A549 (cell line): ENCODE results near the gene GAS7. TPM values are rescaled to one million over a fixed set of nuclear protein-coding genes. Genes with fewer than 3 reads are reported as not detected.
"Not testable (repeated sequence)": the region's sequence is repeated elsewhere in the genome, so short reads cannot be mapped to it uniquely, and the experiment has no call there.

Source experiments
- ATAC-seq, 2 experiments: fragments of 200-7000 bp in 1 of 2; fragments of >200 bp in 1 of 2; cut with Nextera tagmentation in 1 of 2; cut with Tn5 transposase in 1 of 2; 3 replicates each; pipeline versions ENCODE4 v1.8.0 to v1.9.1; 2018 to 2020; ENCODE audit warnings: mild to moderate bottlenecking in 1 of 2, moderate library complexity in 1 of 2
- CTCF ChIA-PET: fragments of 300-600 bp; sonication (Branson Sonifier 250); formaldehyde crosslinking; extraction: SDS; loops from one replicate; lab custom pipeline; 2021; ENCODE audit warnings: antibody characterized with exemption, inconsistent platforms; lab: Yijun Ruan, JAX
- POLR2A ChIA-PET: fragments of 350-600 bp; formaldehyde crosslinking; extraction: SDS; loops from one replicate; lab custom pipeline; 2021; ENCODE audit warnings: antibody characterized with exemption, inconsistent platforms; lab: Yijun Ruan, JAX
- DNase-seq, 2 experiments: peaks; one replicate each; pipeline versions ENCODE4 v3.0.0 to v3.0.0-alpha.2; 2011 to 2016; ENCODE audit warnings: low read depth in 1 of 2, low spot score in 1 of 2
- FAIRE-seq: peaks from 2 replicates; lab custom pipeline; 2011; peaks lifted over from hg19 to GRCh38; lab: Jason Lieb, UNC
- H3K27ac ChIP-seq, 2 experiments: fragments of >200 bp; sonication (Bioruptor Twin); formaldehyde crosslinking; 3 replicates each; pipeline ENCODE4 v1.5.1; 2016 to 2017
- H3K4me1 ChIP-seq: fragments of >200 bp; sonication (Bioruptor Twin); formaldehyde crosslinking; 3 replicates; pipeline ENCODE4 v1.6.1; 2016
- H3K4me2 ChIP-seq: fragments of >200 bp; sonication (Bioruptor Twin); formaldehyde crosslinking; 3 replicates; pipeline ENCODE4 v1.6.1; 2016
- H3K4me3 ChIP-seq: fragments of >200 bp; sonication (Bioruptor Twin); formaldehyde crosslinking; 3 replicates; pipeline ENCODE4 v1.5.1; 2016
- H3K9me3 ChIP-seq: fragments of >200 bp; sonication (Bioruptor Twin); formaldehyde crosslinking; 3 replicates; pipeline ENCODE4 v1.6.1; 2016
- BHLHE40 ChIP-seq: IDR thresholded peaks from 2 replicates; pipeline ENCODE4 v1.6.1; 2012; ENCODE audit warnings: low read depth, low read length, inconsistent platforms
- CBX8 ChIP-seq: fragments of 200-600 bp; sonication (generic); IDR thresholded peaks from 2 replicates; pipeline ENCODE4 v1.6.1; 2016
- CHD2 ChIP-seq: fragments of 150-350 bp; IDR thresholded peaks from 2 replicates; pipeline ENCODE4 v1.6.1; 2014; ENCODE audit warnings: low read length; ENCODE audit not compliant: partially characterized antibody
- ESRRA ChIP-seq: fragments of 150-350 bp; IDR thresholded peaks from 2 replicates; pipeline ENCODE4 v1.6.1; 2014; ENCODE audit warnings: mild to moderate bottlenecking, low read length, borderline replicate concordance
- FOSL2 ChIP-seq, 2 experiments: fragments of 450-650 bp in 1 of 2; fragments of >200 bp in 1 of 2; sonication (Bioruptor Twin) in 1 of 2; formaldehyde crosslinking; IDR thresholded peaks; 2 replicates each; pipeline versions ENCODE4 v1.5.0 to v1.6.1; 2016 to 2020; ENCODE audit warnings: mild to moderate bottlenecking in 1 of 2, moderate library complexity in 1 of 2
- FOXS1 ChIP-seq: fragments of 250-450 bp; sonication (Bioruptor Pico); IDR thresholded peaks from 2 replicates; pipeline ENCODE4 v1.5.0; 2020; ENCODE audit warnings: mild to moderate bottlenecking, moderate library complexity
- HOXB13 ChIP-seq: fragments of 250-450 bp; sonication (Bioruptor Pico); IDR thresholded peaks from 2 replicates; pipeline ENCODE4 v1.5.0; 2020; ENCODE audit warnings: low read depth, mild to moderate bottlenecking, moderate library complexity
- JUNB ChIP-seq: fragments of >200 bp; sonication (Bioruptor Twin); formaldehyde crosslinking; IDR thresholded peaks from 2 replicates; pipeline ENCODE4 v1.6.1; 2016
- KDM5A ChIP-seq: fragments of 200-600 bp; sonication (generic); IDR thresholded peaks from 2 replicates; pipeline ENCODE4 v1.6.1; 2016; ENCODE audit warnings: antibody characterized with exemption, mild to moderate bottlenecking
- MAFK ChIP-seq: fragments of 450-650 bp; IDR thresholded peaks from 2 replicates; pipeline ENCODE4 v1.6.1; 2014; ENCODE audit not compliant: partially characterized antibody
- NFE2L2 ChIP-seq: fragments of 150-350 bp; conservative IDR thresholded peaks from 2 replicates; pipeline ENCODE4 v1.6.1; 2014; ENCODE audit warnings: low read length
- NPAS2 ChIP-seq: fragments of 250-450 bp; sonication (Bioruptor Pico); IDR thresholded peaks from 2 replicates; pipeline ENCODE4 v1.8.0; 2022; ENCODE audit warnings: mild to moderate bottlenecking, moderate library complexity, borderline replicate concordance
- RAD21 ChIP-seq, 2 experiments: fragments of >200 bp in 1 of 2; sonication (Bioruptor Twin) in 1 of 2; formaldehyde crosslinking in 1 of 2; IDR thresholded peaks in 1 of 2; conservative IDR thresholded peaks in 1 of 2; 2 replicates in 1 of 2; 3 replicates in 1 of 2; pipeline ENCODE4 v1.6.1; 2012 to 2018; ENCODE audit warnings: inconsistent platforms in 1 of 2
- RARB ChIP-seq: fragments of 250-450 bp; sonication (Bioruptor Pico); IDR thresholded peaks from 2 replicates; pipeline ENCODE4 v1.8.0; 2021; ENCODE audit warnings: mild to moderate bottlenecking, moderate library complexity
- RCOR1 ChIP-seq: fragments of 150-350 bp; IDR thresholded peaks from 2 replicates; pipeline ENCODE4 v1.6.1; 2014; ENCODE audit warnings: antibody characterized with exemption, low read length, low read depth
- RFX5 ChIP-seq: fragments of 450-650 bp; IDR thresholded peaks from 2 replicates; pipeline ENCODE4 v1.7.1; 2014; ENCODE audit warnings: antibody characterized with exemption, mild to moderate bottlenecking, moderate library complexity
- RNF2 ChIP-seq: fragments of 200-600 bp; sonication (generic); IDR thresholded peaks from 2 replicates; pipeline ENCODE4 v1.6.1; 2016; ENCODE audit warnings: low read depth, mild to moderate bottlenecking, antibody characterized with exemption, moderate library complexity, borderline replicate concordance
- SREBF2 ChIP-seq: fragments of 450-650 bp; IDR thresholded peaks from 2 replicates; pipeline ENCODE4 v1.6.1; 2014; ENCODE audit warnings: mild to moderate bottlenecking, moderate library complexity
- TP53 ChIP-seq: fragments of 250-450 bp; sonication (Bioruptor Pico); IDR thresholded peaks from 2 replicates; pipeline ENCODE4 v1.5.0; 2021; ENCODE audit warnings: mild to moderate bottlenecking, moderate library complexity
- ZC3H11A ChIP-seq: fragments of 450-650 bp; IDR thresholded peaks from 2 replicates; pipeline ENCODE4 v1.6.1; 2014; ENCODE audit warnings: antibody characterized with exemption, mild to moderate bottlenecking
- ZSCAN20 ChIP-seq: fragments of 250-450 bp; sonication (Bioruptor Pico); IDR thresholded peaks from 2 replicates; pipeline ENCODE4 v1.8.0; 2022; ENCODE audit warnings: mild to moderate bottlenecking, moderate library complexity
- WGBS: methylation state at CpG from one replicate; pipeline ENCODE4 v1.1.6; 2017; ENCODE audit errors: missing lambda C conversion rate; 5-methylcytosine and 5-hydroxymethylcytosine counted together
- polyA plus RNA-seq, 4 experiments: library from polyadenylated mRNA; depleted of rRNA in 3 of 4; stranded (reverse); fragments of >200 nt; fragmentation: RNase III in 1 of 4; extraction: RNeasy Plus Mini Kit Qiagen cat#74134 plus additional on column Dnase treatment in 1 of 4; gene quantifications; 2 replicates in 3 of 4; 3 replicates in 1 of 4; pipeline ENCODE4 v1.2.3, GENCODE V29; 2011 to 2017
- TF ChIP-seq, protein P1 (sequence below): IDR thresholded peaks from 2 replicates; pipeline ENCODE4 v1.6.1; 2012; ENCODE audit warnings: low read depth, borderline replicate concordance
- TF ChIP-seq, protein P2 (sequence below): fragments of 150-350 bp; IDR thresholded peaks from 2 replicates; pipeline ENCODE4 v1.6.1; 2014; ENCODE audit warnings: low read depth, mild to moderate bottlenecking, low read length
- TF ChIP-seq, protein P3 (sequence below): fragments of >200 bp; sonication (Bioruptor Twin); formaldehyde crosslinking; IDR thresholded peaks from 3 replicates; pipeline ENCODE4 v1.6.1; 2016
- TF ChIP-seq, protein P4 (sequence below): IDR thresholded peaks from 2 replicates; pipeline ENCODE4 v1.6.1; 2012

Gene GAS7
- polyA plus RNA-seq, 2 of the 4 experiments (the other 2 are of a cell fraction), result 1.3 to 1.5 TPM

DNA sequence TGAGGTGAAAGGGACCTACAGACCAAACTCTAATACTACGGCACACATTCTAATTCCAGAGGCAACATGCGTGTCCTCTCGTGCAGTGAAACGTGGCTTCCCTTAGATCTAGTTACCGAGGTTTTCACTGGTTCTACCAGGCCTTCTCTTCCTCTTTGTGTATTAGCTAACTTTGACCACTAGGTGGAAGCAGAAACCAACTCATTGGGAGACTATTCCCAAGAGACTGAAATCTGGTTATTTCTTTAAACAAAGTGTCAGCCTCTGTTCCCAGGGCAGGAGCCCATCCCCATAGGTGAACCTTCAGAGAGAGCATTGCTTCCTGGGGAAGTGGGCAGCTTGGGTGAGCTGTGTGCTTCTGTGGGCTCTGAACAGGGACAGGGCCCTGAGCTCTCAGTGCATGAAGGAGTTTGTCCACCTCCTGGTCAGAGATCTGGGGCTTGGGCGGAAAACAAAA, 273.6 kb downstream of the GAS7 start (continued):
- no peak for TF ChIP-seq NFE2L2
- no peak for TF ChIP-seq KDM5A
- no peak for TF ChIP-seq FOSL2 (IDR thresholded peaks at IDR 0.05)
- no peak for TF ChIP-seq FOSL2 (CRISPR knock-in tag; IDR thresholded peaks at IDR 0.05)
- TF ChIP-seq, protein P1, sequence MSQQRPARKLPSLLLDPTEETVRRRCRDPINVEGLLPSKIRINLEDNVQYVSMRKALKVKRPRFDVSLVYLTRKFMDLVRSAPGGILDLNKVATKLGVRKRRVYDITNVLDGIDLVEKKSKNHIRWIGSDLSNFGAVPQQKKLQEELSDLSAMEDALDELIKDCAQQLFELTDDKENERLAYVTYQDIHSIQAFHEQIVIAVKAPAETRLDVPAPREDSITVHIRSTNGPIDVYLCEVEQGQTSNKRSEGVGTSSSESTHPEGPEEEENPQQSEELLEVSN, result 0 out of 2 replicates have a peak, but pooled peaks have one; percentile 40
- no peak for TF ChIP-seq ZSCAN20
- no peak for TF ChIP-seq ESRRA
- TF ChIP-seq RARB (CRISPR knock-in tag), result no peak
- no peak for TF ChIP-seq FOXS1 (CRISPR knock-in tag)
- TF ChIP-seq TP53 (CRISPR knock-in tag), result no peak
- TF ChIP-seq RFX5, result no peak
- no peak for TF ChIP-seq CHD2
- no peak for TF ChIP-seq CBX8
- TF ChIP-seq, protein P2, sequence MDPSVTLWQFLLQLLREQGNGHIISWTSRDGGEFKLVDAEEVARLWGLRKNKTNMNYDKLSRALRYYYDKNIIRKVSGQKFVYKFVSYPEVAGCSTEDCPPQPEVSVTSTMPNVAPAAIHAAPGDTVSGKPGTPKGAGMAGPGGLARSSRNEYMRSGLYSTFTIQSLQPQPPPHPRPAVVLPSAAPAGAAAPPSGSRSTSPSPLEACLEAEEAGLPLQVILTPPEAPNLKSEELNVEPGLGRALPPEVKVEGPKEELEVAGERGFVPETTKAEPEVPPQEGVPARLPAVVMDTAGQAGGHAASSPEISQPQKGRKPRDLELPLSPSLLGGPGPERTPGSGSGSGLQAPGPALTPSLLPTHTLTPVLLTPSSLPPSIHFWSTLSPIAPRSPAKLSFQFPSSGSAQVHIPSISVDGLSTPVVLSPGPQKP, result no peak
- no peak for TF ChIP-seq HOXB13 (CRISPR knock-in tag)
- 0 out of 2 replicates have a peak, but pooled peaks have one; percentile 8 for TF ChIP-seq NPAS2
- TF ChIP-seq RAD21 (conservative IDR thresholded peaks at IDR 0.05 in 1 of 2, IDR thresholded peaks at IDR 0.05 in 1 of 2), result peak; percentile 92 to 94
- TF ChIP-seq ZC3H11A, result no peak
- TF ChIP-seq RCOR1, result no peak
- TF ChIP-seq BHLHE40, result peak; percentile 38; the same call in 1 of the 2 replicates
- no peak for TF ChIP-seq RNF2

DNA sequence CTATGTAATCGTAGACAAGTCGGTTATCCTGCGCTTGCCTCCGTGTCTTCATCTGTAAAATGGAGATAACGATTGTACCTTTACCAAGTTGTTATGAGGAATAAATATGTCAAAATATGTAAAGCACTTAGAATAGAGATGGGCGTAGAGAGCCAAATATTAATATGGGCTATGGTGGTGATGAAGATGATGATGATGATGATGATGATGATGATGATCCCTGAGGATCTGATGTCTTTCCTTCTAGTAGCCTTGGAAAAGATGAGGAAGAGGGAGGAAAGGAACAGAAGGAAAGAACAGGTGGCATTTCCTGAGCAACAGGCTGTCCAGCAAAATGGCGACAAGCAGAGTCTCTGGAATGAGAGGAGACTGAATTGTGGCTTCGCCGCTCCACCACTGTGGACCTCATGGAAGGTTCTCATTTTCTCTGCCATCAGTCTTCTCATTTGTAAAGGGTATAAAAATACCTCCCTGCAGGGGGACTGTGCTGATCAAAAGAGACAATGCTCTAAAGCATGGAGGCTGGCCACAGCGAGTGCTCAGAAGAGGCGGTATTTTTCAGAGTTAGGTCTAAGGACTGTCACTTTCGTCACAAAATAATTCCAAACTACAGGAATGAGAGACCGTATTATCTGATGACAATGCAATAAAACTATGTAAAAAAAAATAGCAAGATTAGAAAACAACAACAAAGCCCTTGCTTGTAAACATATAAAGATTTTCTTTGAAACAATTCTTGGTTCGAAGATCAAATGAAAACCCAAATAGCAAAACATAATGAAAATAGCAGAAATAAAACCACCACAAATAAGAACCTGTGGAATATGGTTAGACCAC, 276.2 kb downstream of the GAS7 start:
- ChIA-PET CTCF (interaction anchor here (0.6 to 14.9 kb wide), 11 partner anchors 10 to 696 kb away, joined by 3 to 344 read pairs (median 4); no protein-coding TSS in a partner anchor), POLR2A (no interaction called here)
- ATAC-seq (no peak), DNase-seq (no peak), FAIRE-seq (no peak)
- H3K4me3 ChIP-seq, result no peak overlapping the region
- no peaks in the 10 kb centered on the region for H3K9me3 ChIP-seq
- H3K27ac ChIP-seq, result peak overlapping the region in 1 of 2 experiments; percentile 52; a peak in 1 of 6 replicates
- H3K4me1 ChIP-seq, result peaks cover 24% of the 10 kb centered on the region
- H3K4me2 ChIP-seq, result no peak overlapping the region
- TF ChIP-seq MAFK (peak; percentile 85), JUNB (no peak), SREBF2 (no peak)
- TF ChIP-seq, protein P3, sequence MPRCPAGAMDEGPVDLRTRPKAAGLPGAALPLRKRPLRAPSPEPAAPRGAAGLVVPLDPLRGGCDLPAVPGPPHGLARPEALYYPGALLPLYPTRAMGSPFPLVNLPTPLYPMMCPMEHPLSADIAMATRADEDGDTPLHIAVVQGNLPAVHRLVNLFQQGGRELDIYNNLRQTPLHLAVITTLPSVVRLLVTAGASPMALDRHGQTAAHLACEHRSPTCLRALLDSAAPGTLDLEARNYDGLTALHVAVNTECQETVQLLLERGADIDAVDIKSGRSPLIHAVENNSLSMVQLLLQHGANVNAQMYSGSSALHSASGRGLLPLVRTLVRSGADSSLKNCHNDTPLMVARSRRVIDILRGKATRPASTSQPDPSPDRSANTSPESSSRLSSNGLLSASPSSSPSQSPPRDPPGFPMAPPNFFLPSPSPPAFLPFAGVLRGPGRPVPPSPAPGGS, result no peak
- TF ChIP-seq, protein P4, sequence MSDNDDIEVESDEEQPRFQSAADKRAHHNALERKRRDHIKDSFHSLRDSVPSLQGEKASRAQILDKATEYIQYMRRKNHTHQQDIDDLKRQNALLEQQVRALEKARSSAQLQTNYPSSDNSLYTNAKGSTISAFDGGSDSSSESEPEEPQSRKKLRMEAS, result no peak
- TF ChIP-seq, all 56 proteins: peak for 1
- WGBS, result 92% methylated on average over 14 of the region's 14 CpGs

DNA sequence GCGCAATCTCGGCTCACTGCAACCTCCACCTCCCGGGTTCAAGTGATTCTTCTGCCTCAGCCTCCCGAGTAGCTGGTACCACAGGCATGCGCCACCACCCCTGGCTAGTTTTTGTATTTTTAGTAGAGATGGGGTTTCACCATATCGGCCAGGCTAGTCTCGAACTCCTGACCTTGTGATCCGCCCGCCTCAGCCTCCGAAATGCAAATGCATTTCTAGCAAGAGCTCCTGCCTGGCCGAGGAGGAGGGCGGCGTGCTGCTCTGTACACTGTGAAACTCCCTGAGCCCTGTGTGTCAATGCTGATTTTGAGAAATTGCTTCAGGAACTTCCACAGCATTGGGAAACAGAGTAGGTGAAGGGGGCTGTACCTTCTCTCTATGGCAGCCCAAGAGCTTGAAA, 277.2 kb downstream of the GAS7 start:
- Histone ChIP-seq H3K4me1 (peaks cover 18% of the 10 kb centered on the region), H3K27ac (0 out of 6 replicates have a peak overlapping the region, but pooled peaks of 1 of the 2 experiments have one; percentile 17)
- DNase-seq, H3K9me3 ChIP-seq, POLR2A ChIA-PET, FAIRE-seq, H3K4me2 ChIP-seq, ATAC-seq, H3K4me3 ChIP-seq: not testable (repeated sequence)
- CTCF ChIA-PET, result interaction anchor here (0.6 to 10.4 kb wide), 10 partner anchors 6 to 697 kb away, joined by 3 to 128 read pairs (median 4); no protein-coding TSS in a partner anchor
- WGBS, result 87% methylated on average over 13 of the region's 13 CpGs
